ENCODE results near the gene BIRC3.
"Not testable (repeated sequence)": the region's sequence is repeated elsewhere in the genome, so short reads cannot be mapped to it uniquely, and the experiment has no call there.

BIRC3 gene

GRCh38 chr11:102361086-102362031, 44.1 kb downstream of the BIRC3 start:
- Mint-ChIP-seq H3K4me3 (peak overlapping the region; percentile 14), H3K27ac (peak overlapping the region; percentile 47), H3K27me3 (no peaks in the 10 kb centered on the region), H3K36me3 (ENCODE audit: low read depth) (peaks cover 85% of the 10 kb centered on the region), H3K4me1 (ENCODE audit: low read depth) (peaks cover 53% of the 10 kb centered on the region), H3K9me3 (peaks cover 17% of the 10 kb centered on the region)

GRCh38 chr11:102364991-102365390, 47.7 kb downstream of the BIRC3 start:
- Mint-ChIP-seq H3K4me3 (no peak overlapping the region), H3K27ac (no peak overlapping the region), H3K36me3 (ENCODE audit: low read depth) (peaks cover 76% of the 10 kb centered on the region)

GRCh38 chr11:102367364-102367763, 50.1 kb downstream of the BIRC3 start:
- H3K27me3 Mint-ChIP-seq = no peaks in the 10 kb centered on the region
- H3K27ac Mint-ChIP-seq = peak overlapping the region; percentile 43
- H3K4me1 Mint-ChIP-seq (ENCODE audit: low read depth) = peaks cover 25% of the 10 kb centered on the region
- peaks cover 61% of the 10 kb centered on the region for H3K36me3 Mint-ChIP-seq (ENCODE audit: low read depth)
- no peaks in the 10 kb centered on the region for H3K9me3 Mint-ChIP-seq
- no peak overlapping the region for H3K4me3 Mint-ChIP-seq

More at GRCh38 chr11:102364991-102365390, 47.7 kb downstream of the BIRC3 start:
- no peaks in the 10 kb centered on the region for H3K9me3 Mint-ChIP-seq
- H3K27me3 Mint-ChIP-seq = no peaks in the 10 kb centered on the region
- peaks cover 42% of the 10 kb centered on the region for H3K4me1 Mint-ChIP-seq (ENCODE audit: low read depth)

GRCh38 chr11:102368472-102368871, 51.2 kb downstream of the BIRC3 start:
- no peaks in the 10 kb centered on the region for H3K9me3 Mint-ChIP-seq
- H3K4me1 Mint-ChIP-seq (ENCODE audit: low read depth) = peaks cover 21% of the 10 kb centered on the region
- H3K27ac Mint-ChIP-seq = peak overlapping the region; percentile 22
- H3K36me3 Mint-ChIP-seq (ENCODE audit: low read depth) = peaks cover 53% of the 10 kb centered on the region
- H3K4me3 Mint-ChIP-seq = no peak overlapping the region
- no peaks in the 10 kb centered on the region for H3K27me3 Mint-ChIP-seq

GRCh38 chr11:102374633-102375424, 57.5 kb downstream of the BIRC3 start:
- Mint-ChIP-seq H3K4me1 (ENCODE audit: low read depth) (peaks cover 25% of the 10 kb centered on the region), H3K36me3 (ENCODE audit: low read depth) (peaks cover 55% of the 10 kb centered on the region)
- not testable (repeated sequence) for H3K9me3 Mint-ChIP-seq, H3K27ac Mint-ChIP-seq, H3K4me3 Mint-ChIP-seq, H3K27me3 Mint-ChIP-seq

- H3K27me3 Mint-ChIP-seq = no peaks in the 10 kb centered on the region
- no peaks in the 10 kb centered on the region for H3K9me3 Mint-ChIP-seq
- H3K4me1 Mint-ChIP-seq (ENCODE audit: low read depth) = peaks cover 25% of the 10 kb centered on the region
- H3K27ac Mint-ChIP-seq = no peak overlapping the region
- peaks cover 65% of the 10 kb centered on the region for H3K36me3 Mint-ChIP-seq (ENCODE audit: low read depth)
- H3K4me3 Mint-ChIP-seq = no peak overlapping the region
Measured at GRCh38 chr11:102375720-102376399, 58.6 kb downstream of the BIRC3 start.

- no peak overlapping the region for H3K4me3 Mint-ChIP-seq
- H3K4me1 Mint-ChIP-seq (ENCODE audit: low read depth) = peaks cover 24% of the 10 kb centered on the region
- no peak overlapping the region for H3K27ac Mint-ChIP-seq
- peaks cover 69% of the 10 kb centered on the region for H3K36me3 Mint-ChIP-seq (ENCODE audit: low read depth)
- H3K9me3 Mint-ChIP-seq = no peaks in the 10 kb centered on the region
- no peaks in the 10 kb centered on the region for H3K27me3 Mint-ChIP-seq
Measured at GRCh38 chr11:102377891-102378290, 60.6 kb downstream of the BIRC3 start.

GRCh38 chr11:102378818-102379217, 61.5 kb downstream of the BIRC3 start:
- Mint-ChIP-seq H3K4me3 (no peak overlapping the region), H3K36me3 (ENCODE audit: low read depth) (peaks cover 73% of the 10 kb centered on the region), H3K9me3 (no peaks in the 10 kb centered on the region), H3K27me3 (no peaks in the 10 kb centered on the region), H3K27ac (no peak overlapping the region), H3K4me1 (ENCODE audit: low read depth) (peaks cover 24% of the 10 kb centered on the region)

GRCh38 chr11:102382384-102382783, 65.1 kb downstream of the BIRC3 start:
- Mint-ChIP-seq H3K4me1 (ENCODE audit: low read depth) (peaks cover 27% of the 10 kb centered on the region), H3K27ac (no peak overlapping the region), H3K4me3 (no peak overlapping the region), H3K27me3 (no peaks in the 10 kb centered on the region), H3K9me3 (no peaks in the 10 kb centered on the region), H3K36me3 (ENCODE audit: low read depth) (peaks cover 73% of the 10 kb centered on the region)

GRCh38 chr11:102383839-102384238, 66.6 kb downstream of the BIRC3 start:
- Mint-ChIP-seq H3K27me3 (no peaks in the 10 kb centered on the region), H3K4me1 (ENCODE audit: low read depth) (peaks cover 22% of the 10 kb centered on the region), H3K27ac (no peak overlapping the region), H3K36me3 (ENCODE audit: low read depth) (peaks cover 70% of the 10 kb centered on the region), H3K9me3 (peaks cover under 1% of the 10 kb centered on the region), H3K4me3 (no peak overlapping the region)

- H3K27ac Mint-ChIP-seq = no peak overlapping the region
- no peak overlapping the region for H3K4me3 Mint-ChIP-seq
- H3K9me3 Mint-ChIP-seq = peaks cover 8% of the 10 kb centered on the region
- peaks cover 27% of the 10 kb centered on the region for H3K4me1 Mint-ChIP-seq (ENCODE audit: low read depth)
- peaks cover 70% of the 10 kb centered on the region for H3K36me3 Mint-ChIP-seq (ENCODE audit: low read depth)
- H3K27me3 Mint-ChIP-seq = no peaks in the 10 kb centered on the region
Measured at GRCh38 chr11:102384419-102385079, 67.3 kb downstream of the BIRC3 start.

GRCh38 chr11:102385085-102386007, 68.1 kb downstream of the BIRC3 start:
- Mint-ChIP-seq H3K4me1 (ENCODE audit: low read depth) (peaks cover 30% of the 10 kb centered on the region), H3K4me3 (no peak overlapping the region), H3K36me3 (ENCODE audit: low read depth) (peaks cover 66% of the 10 kb centered on the region), H3K9me3 (peaks cover 10% of the 10 kb centered on the region), H3K27ac (no peak overlapping the region), H3K27me3 (no peaks in the 10 kb centered on the region)

GRCh38 chr11:102386136-102386734, 69.0 kb downstream of the BIRC3 start:
- H3K27ac Mint-ChIP-seq = no peak overlapping the region
- no peak overlapping the region for H3K4me3 Mint-ChIP-seq
- peaks cover 63% of the 10 kb centered on the region for H3K36me3 Mint-ChIP-seq (ENCODE audit: low read depth)
- peaks cover 10% of the 10 kb centered on the region for H3K9me3 Mint-ChIP-seq
- H3K4me1 Mint-ChIP-seq (ENCODE audit: low read depth) = peaks cover 36% of the 10 kb centered on the region
- H3K27me3 Mint-ChIP-seq = no peaks in the 10 kb centered on the region
